H9 (cell line): ENCODE data around the gene ST7L. TPM values are rescaled to one million over a fixed set of nuclear protein-coding genes. Genes with fewer than 3 reads are reported as not detected.

Experiments used
- DNase-seq: peaks from one replicate; pipeline ENCODE4 v3.0.0-alpha.2; 2017
- H2AFZ ChIP-seq: one replicate; pipeline ENCODE4 v1.6.1; 2013; ENCODE audit warnings: mild to moderate bottlenecking, low read length, control low read depth, moderate library complexity
- H2AK5ac ChIP-seq: 2 replicates; pipeline ENCODE4 v1.6.1; 2013; ENCODE audit warnings: low read length, control low read depth, mixed read lengths; ENCODE audit not compliant: insufficient read length
- H2BK120ac ChIP-seq: one replicate; pipeline ENCODE4 v1.6.1; 2013; ENCODE audit warnings: low read depth, mild to moderate bottlenecking, low read length, control low read depth, inconsistent platforms; ENCODE audit not compliant: poor library complexity, severe bottlenecking
- H2BK12ac ChIP-seq: 2 replicates; pipeline ENCODE4 v1.6.1; 2013; ENCODE audit warnings: low read length, control low read depth, mixed read lengths, low read depth; ENCODE audit not compliant: insufficient read length
- H2BK15ac ChIP-seq: 2 replicates; pipeline ENCODE4 v1.6.1; 2013; ENCODE audit warnings: low read depth, low read length, control low read depth
- H2BK20ac ChIP-seq: one replicate; pipeline ENCODE4 v1.6.1; 2013; ENCODE audit warnings: low read depth, mild to moderate bottlenecking, low read length, control low read depth, inconsistent platforms; ENCODE audit not compliant: poor library complexity, severe bottlenecking
- H2BK5ac ChIP-seq: 2 replicates; pipeline ENCODE4 v1.6.1; 2013; ENCODE audit warnings: low read length, control low read depth, mixed read lengths; ENCODE audit not compliant: insufficient read length
- H3K14ac ChIP-seq: 2 replicates; pipeline ENCODE4 v1.6.1; 2013; ENCODE audit warnings: low read length, control low read depth; ENCODE audit not compliant: insufficient read depth
- H3K18ac ChIP-seq: 2 replicates; pipeline ENCODE4 v1.6.1; 2013; ENCODE audit warnings: low read depth, mild to moderate bottlenecking, mixed read lengths, low read length, control low read depth; ENCODE audit not compliant: insufficient read length
- H3K23ac ChIP-seq: 2 replicates; pipeline ENCODE4 v1.6.1; 2013; ENCODE audit warnings: low read length, control low read depth, mixed read lengths, low read depth; ENCODE audit not compliant: insufficient read length
- H3K23me2 ChIP-seq: 2 replicates; pipeline ENCODE4 v1.6.1; 2013; ENCODE audit warnings: low read depth, mild to moderate bottlenecking, mixed read lengths, low read length, control low read depth; ENCODE audit not compliant: insufficient read length, poor library complexity, severe bottlenecking
- H3K27ac ChIP-seq: 2 replicates; pipeline ENCODE4 v1.5.1; 2013; ENCODE audit warnings: low read length, control low read depth, mixed read lengths, low read depth; ENCODE audit not compliant: insufficient read length
- H3K27me3 ChIP-seq: 2 replicates; pipeline ENCODE4 v1.6.1; 2013; ENCODE audit warnings: low read length, control low read depth, inconsistent platforms; ENCODE audit not compliant: insufficient read depth
- H3K4ac ChIP-seq: 2 replicates; pipeline ENCODE4 v1.6.1; 2013; ENCODE audit warnings: low read depth, mild to moderate bottlenecking, control low read depth, inconsistent platforms, low read length, moderate library complexity
- H3K4me1 ChIP-seq: 2 replicates; pipeline ENCODE4 v1.6.1; 2013; ENCODE audit warnings: low read length, control low read depth, inconsistent platforms; ENCODE audit not compliant: insufficient read depth
- H3K4me2 ChIP-seq: 2 replicates; pipeline ENCODE4 v1.6.1; 2013; ENCODE audit warnings: low read length, control low read depth, mixed read lengths; ENCODE audit not compliant: insufficient read length, insufficient read depth
- H3K56ac ChIP-seq: 2 replicates; pipeline ENCODE4 v1.6.1; 2013; ENCODE audit warnings: low read depth, mild to moderate bottlenecking, mixed read lengths, low read length, control low read depth; ENCODE audit not compliant: insufficient read length
- H3K79me1 ChIP-seq: 2 replicates; pipeline ENCODE4 v1.6.1; 2013; ENCODE audit warnings: low read depth, mild to moderate bottlenecking, moderate library complexity, low read length, control low read depth, inconsistent platforms; ENCODE audit not compliant: insufficient read depth, poor library complexity, severe bottlenecking
- H3K79me2 ChIP-seq: 2 replicates; pipeline ENCODE4 v1.6.1; 2013; ENCODE audit warnings: low read length, control low read depth, inconsistent platforms; ENCODE audit not compliant: insufficient read depth
- H3K9ac ChIP-seq: 2 replicates; pipeline ENCODE4 v1.6.1; 2013; ENCODE audit warnings: low read length, control low read depth, mixed read lengths; ENCODE audit not compliant: insufficient read length; ENCODE audit errors: extremely low read depth
- H3K9me3 ChIP-seq: one replicate; pipeline ENCODE4 v1.6.1; 2013; ENCODE audit warnings: low read depth, low read length, inconsistent platforms; ENCODE audit not compliant: control insufficient read depth
- H3T11ph ChIP-seq: one replicate; pipeline ENCODE4 v1.6.1; 2013; ENCODE audit warnings: mild to moderate bottlenecking, low read length, control low read depth, inconsistent platforms
- H4K20me1 ChIP-seq: one replicate; pipeline ENCODE4 v1.6.1; 2013; ENCODE audit not compliant: control insufficient read depth, insufficient read length, insufficient read depth
- H4K5ac ChIP-seq: 2 replicates; pipeline ENCODE4 v1.6.1; 2013; ENCODE audit warnings: low read depth, mild to moderate bottlenecking, mixed read lengths, low read length, control low read depth; ENCODE audit not compliant: insufficient read length
- H4K8ac ChIP-seq: replicated peaks from 2 replicates; pipeline ENCODE4 v1.6.1; 2013; ENCODE audit warnings: low read length, control low read depth, mixed read lengths, low read depth; ENCODE audit not compliant: insufficient read length
- H4K91ac ChIP-seq: 2 replicates; pipeline ENCODE4 v1.6.1; 2013; ENCODE audit warnings: low read depth, mild to moderate bottlenecking, moderate library complexity, mixed read lengths, low read length, control low read depth; ENCODE audit not compliant: insufficient read length
- H3K27ac Mint-ChIP-seq, 3 experiments: 2 replicates in 2 of 3; 3 replicates in 1 of 3; pipeline ENCODE4 v1.8.0; 2020 to 2021; ENCODE audit warnings: mixed read lengths in 3 of 3, mild to moderate bottlenecking in 1 of 3, moderate library complexity in 1 of 3
- H3K27me3 Mint-ChIP-seq: 2 replicates; pipeline ENCODE4 v1.8.0; 2021; ENCODE audit warnings: low read depth, mild to moderate bottlenecking, moderate library complexity, mixed read lengths
- H3K36me3 Mint-ChIP-seq, 3 experiments: 2 replicates in 2 of 3; 3 replicates in 1 of 3; pipeline ENCODE4 v1.8.0; 2020 to 2021; ENCODE audit warnings: low read depth in 3 of 3, mixed read lengths in 3 of 3; ENCODE audit not compliant: insufficient read depth in 1 of 3
- H3K4me1 Mint-ChIP-seq, 2 experiments: 2 replicates each; pipeline ENCODE4 v1.8.0; 2020; ENCODE audit warnings: mixed read lengths in 2 of 2
- H3K4me3 Mint-ChIP-seq, 2 experiments: 2 replicates in 1 of 2; 3 replicates in 1 of 2; pipeline ENCODE4 v1.8.0; 2020 to 2021; ENCODE audit warnings: mild to moderate bottlenecking in 2 of 2, mixed read lengths in 2 of 2, moderate library complexity in 1 of 2
- H3K9me3 Mint-ChIP-seq, 2 experiments: 2 replicates in 1 of 2; 3 replicates in 1 of 2; pipeline ENCODE4 v1.8.0; 2020; ENCODE audit warnings: mild to moderate bottlenecking in 2 of 2, mixed read lengths in 2 of 2, moderate library complexity in 1 of 2
- CTCF ChIP-seq: fragments of 200-600 bp; sonication (generic); conservative IDR thresholded peaks from 3 replicates; pipeline ENCODE4 v1.8.0; 2021; ENCODE audit warnings: antibody characterized with exemption, mild to moderate bottlenecking
- WGBS: extraction: QIAGEN DNeasy Blood & Tissue Kit; methylation state at CpG from one replicate; pipeline ENCODE4 v1.1.7; 2013; ENCODE audit warnings: missing lambda C conversion rate, low lambda C conversion rate, mixed read lengths; ENCODE audit not compliant: insufficient read length; ENCODE audit errors: extremely low coverage; 5-methylcytosine and 5-hydroxymethylcytosine counted together
- total RNA-seq: library from RNA; stranded (reverse); gene quantifications from 2 replicates; pipeline ENCODE4 v1.2.1, GENCODE V29; 2021

ST7L gene
- total RNA-seq, 1 experiment from 2014 or later, result 16.0 TPM

- WGBS, result no CpG with 5 or more reads among the region's 6 CpGs
- peak; percentile 68 for TF ChIP-seq CTCF
- Histone ChIP-seq H3K9ac (no peak overlapping the region), H3K79me1 (peaks cover 7% of the 10 kb centered on the region), H3K14ac (no peak overlapping the region), H3K23ac (no peak overlapping the region), H2BK15ac (no peak overlapping the region), H2AFZ (no peak overlapping the region), H3K9me3 (no peaks in the 10 kb centered on the region), H3K27me3 (no peaks in the 10 kb centered on the region), H4K91ac (no peak overlapping the region), H2BK20ac (no peak overlapping the region), H4K8ac (no peak overlapping the region), H2BK120ac (no peak overlapping the region), H3T11ph (no peak overlapping the region), H3K23me2 (peaks cover 7% of the 10 kb centered on the region), H3K4me2 (no peak overlapping the region), H3K4ac (no peak overlapping the region), H3K18ac (no peak overlapping the region), H4K5ac (no peak overlapping the region), H2BK5ac (no peak overlapping the region), H3K79me2 (peaks cover 7% of the 10 kb centered on the region; the same call in 1 of the 2 replicates), H4K20me1 (no peaks in the 10 kb centered on the region), H3K56ac (no peak overlapping the region), H2AK5ac (no peak overlapping the region), H3K27ac (no peak overlapping the region), H2BK12ac (no peak overlapping the region), H3K4me1 (no peaks in the 10 kb centered on the region)
- no peaks in the 10 kb centered on the region; the same call in 1 of the 2 replicates for H3K27me3 Mint-ChIP-seq
- DNase-seq, result no peak
- H3K4me3 Mint-ChIP-seq, result no peak overlapping the region
- H3K36me3 Mint-ChIP-seq, result peaks cover 11 to 46% (median 38%) of the 10 kb centered on the region in 3 experiments
- peak overlapping the region in 1 of 3 experiments; percentile 53; a peak in 1 of 7 replicates for H3K27ac Mint-ChIP-seq
- H3K4me1 Mint-ChIP-seq, result peaks cover 5 to 12% of the 10 kb centered on the region in 2 experiments
- H3K9me3 Mint-ChIP-seq, result no peaks in the 10 kb centered on the region
Observed at GRCh38 chr1:112614460-112615065, 4.4 kb downstream of the ST7L start.
